ENCODE measurements around the gene LY6G5B. TPM values are rescaled to one million over a fixed set of nuclear protein-coding genes. Genes with fewer than 3 reads are reported as not detected.

The LY6G5B gene
- polyA plus RNA-seq, 1 of the 3 experiments (the other 2 are of a cell fraction), result 12.7 TPM

GRCh38 chr6:31657406-31658157 lies 12.2 kb upstream of the LY6G5B start:
- H3K4me2 ChIP-seq, result peak overlapping the region; percentile 97; the same call in 1 of the 2 replicates
- WGBS (ENCODE audit: low lambda C conversion rate), result 77% methylated on average over 5 of the region's 6 CpGs

More at GRCh38 chr6:31657406-31658157, 12.2 kb upstream of the LY6G5B start:
- no peak for DNase-seq
- Histone ChIP-seq H3K27me3 (ENCODE audit: insufficient read depth) (no peaks in the 10 kb centered on the region), H3K4me1 (ENCODE audit: control insufficient read depth in 1 of 2, insufficient read depth in 2 of 2, low read depth in 1 of 2, low read length in 1 of 2) (peaks cover 13 to 27% of the 10 kb centered on the region in 2 experiments; a peak in 2 of 4 replicates), H4K20me1 (ENCODE audit: insufficient read depth) (peaks cover 8% of the 10 kb centered on the region; the same call in 1 of the 2 replicates), H3K9me3 (no peaks in the 10 kb centered on the region), H3K27ac (ENCODE audit: low read depth in 2 of 2, low read length in 1 of 2) (no peak overlapping the region), H3K9me2 (no peaks in the 10 kb centered on the region), H2AFZ (ENCODE audit: low read depth) (no peak overlapping the region), H3F3A (replicated peaks; ENCODE audit: insufficient read depth) (peaks cover 32% of the 10 kb centered on the region), H3K36me3 (replicated peaks in 1 of 2; ENCODE audit: control insufficient read depth in 1 of 2, insufficient read depth in 2 of 2, low read length in 1 of 2) (peaks cover 7 to 9% of the 10 kb centered on the region in 2 experiments), H3K79me2 (ENCODE audit: insufficient read depth) (peaks cover 76% of the 10 kb centered on the region), H3K4me3 (ENCODE audit: low read depth in 2 of 2, low read length in 1 of 2) (no peak overlapping the region), H3K9ac (no peak overlapping the region)
- CTCF ChIA-PET, result interaction anchor here (0.8 to 1.4 kb wide), 3 partner anchors 14 to 71 kb away, joined by 3 to 4 read pairs (median 3); no protein-coding TSS in a partner anchor
- no peak for TF ChIP-seq MEF2A (IDR thresholded peaks at IDR 0.05; ENCODE audit: borderline replicate concordance, low read depth)
- no peak for TF ChIP-seq RCOR1 (IDR thresholded peaks at IDR 0.05; ENCODE audit: low read length)
- TF ChIP-seq RAD21 (IDR thresholded peaks at IDR 0.05; ENCODE audit: low read length), result no peak
- no peak for TF ChIP-seq ELF1 (IDR thresholded peaks at IDR 0.05)
- TF ChIP-seq JUND (IDR thresholded peaks at IDR 0.05), result no peak
- no peak for TF ChIP-seq POLR2AphosphoS5 (IDR thresholded peaks at IDR 0.05; ENCODE audit: low read depth, low read length)
- no peak for TF ChIP-seq NRF1 (IDR thresholded peaks at IDR 0.05; ENCODE audit: low read depth, low read length)
- no peak for TF ChIP-seq ZBTB33 (IDR thresholded peaks at IDR 0.05; ENCODE audit: borderline replicate concordance, low read depth)
- no peak for TF ChIP-seq EP300 (IDR thresholded peaks at IDR 0.05; ENCODE audit: borderline replicate concordance in 1 of 2, low read depth in 1 of 2, low read length in 1 of 2)
- TF ChIP-seq, protein P1, sequence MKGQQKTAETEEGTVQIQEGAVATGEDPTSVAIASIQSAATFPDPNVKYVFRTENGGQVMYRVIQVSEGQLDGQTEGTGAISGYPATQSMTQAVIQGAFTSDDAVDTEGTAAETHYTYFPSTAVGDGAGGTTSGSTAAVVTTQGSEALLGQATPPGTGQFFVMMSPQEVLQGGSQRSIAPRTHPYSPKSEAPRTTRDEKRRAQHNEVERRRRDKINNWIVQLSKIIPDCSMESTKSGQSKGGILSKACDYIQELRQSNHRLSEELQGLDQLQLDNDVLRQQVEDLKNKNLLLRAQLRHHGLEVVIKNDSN (IDR thresholded peaks at IDR 0.05; ENCODE audit: borderline replicate concordance, low read depth), result no peak
- no peak for TF ChIP-seq GABPA (IDR thresholded peaks at IDR 0.05; ENCODE audit: low read depth)
- TF ChIP-seq EZH2phosphoT487 (IDR thresholded peaks at IDR 0.05; ENCODE audit: borderline replicate concordance, low read depth), result no peak
- no peak for TF ChIP-seq USF2 (IDR thresholded peaks at IDR 0.05; ENCODE audit: borderline replicate concordance, low read depth, low read length)
- TF ChIP-seq TCF12 (IDR thresholded peaks at IDR 0.05), result no peak
- POLR2A ChIA-PET, result interaction anchor here (0.7 kb wide), 1 partner anchor 14 kb away, joined by 3 read pairs; no protein-coding TSS in a partner anchor

Measured in SK-N-SH (cell line).